Endothelial cell (in vitro differentiated cells): ENCODE data around the gene ALDOA. TPM values are rescaled to one million over a fixed set of nuclear protein-coding genes. Genes with fewer than 3 reads are reported as not detected.

ENCODE experiments used
- DNase-seq: peaks from one replicate; pipeline ENCODE4 v3.0.0; 2021; ENCODE audit warnings: low spot score
- H3K27ac Mint-ChIP-seq: one replicate; pipeline ENCODE4 v1.8.0; 2021; ENCODE audit warnings: mixed read lengths, inconsistent platforms; ENCODE audit not compliant: unreplicated experiment
- H3K27me3 Mint-ChIP-seq: one replicate; pipeline ENCODE4 v1.8.0; 2021; ENCODE audit warnings: mild to moderate bottlenecking, moderate library complexity, mixed read lengths, inconsistent platforms; ENCODE audit not compliant: unreplicated experiment
- H3K36me3 Mint-ChIP-seq: one replicate; pipeline ENCODE4 v1.8.0; 2021; ENCODE audit warnings: mild to moderate bottlenecking, low read depth, mixed read lengths, inconsistent platforms; ENCODE audit not compliant: unreplicated experiment
- H3K4me1 Mint-ChIP-seq: one replicate; pipeline ENCODE4 v1.8.0; 2021; ENCODE audit warnings: mild to moderate bottlenecking, mixed read lengths, inconsistent platforms; ENCODE audit not compliant: unreplicated experiment
- H3K4me3 Mint-ChIP-seq: one replicate; pipeline ENCODE4 v1.8.0; 2021; ENCODE audit warnings: mild to moderate bottlenecking, mixed read lengths, inconsistent platforms; ENCODE audit not compliant: unreplicated experiment
- H3K9me3 Mint-ChIP-seq: one replicate; pipeline ENCODE4 v1.8.0; 2021; ENCODE audit warnings: mixed read lengths, inconsistent platforms; ENCODE audit not compliant: unreplicated experiment
- CTCF ChIP-seq: fragments of 200-600 bp; sonication (generic); IDR thresholded peaks from one replicate; pipeline ENCODE4 v1.5.0; 2021; ENCODE audit warnings: antibody characterized with exemption; ENCODE audit not compliant: unreplicated experiment
- total RNA-seq: library from RNA; stranded (reverse); fragmentation: NEBNext Ultra II Directional; extraction: Animal tissue kit (Norgen Biotek cat#: 25700); gene quantifications from one replicate; pipeline ENCODE4 v1.2.1, GENCODE V29; 2021; ENCODE audit not compliant: unreplicated experiment

The ALDOA gene
- total RNA-seq, 1 donor from 2014 or later: 551 TPM

GRCh38 chr16:30022887-30023286 is 42.7 kb upstream of the ALDOA start, which contains the start of gene C16orf92:
Gene C16orf92, plus strand, starts transcription at chr16:30023198. Its CDS starts 143 bp downstream, at chr16:30023341.
- Mint-ChIP-seq H3K4me1 (peaks cover 3% of the 10 kb centered on the region), H3K36me3 (peaks cover 6% of the 10 kb centered on the region)

GRCh38 chr16:30023586-30023985 is 42.0 kb upstream of the ALDOA start:
- H3K4me3 Mint-ChIP-seq: no peak overlapping the region
- TF ChIP-seq CTCF: no peak
- no peak overlapping the region for H3K27ac Mint-ChIP-seq
- no peaks in the 10 kb centered on the region for H3K9me3 Mint-ChIP-seq
- peaks cover 9% of the 10 kb centered on the region for H3K27me3 Mint-ChIP-seq
- peaks cover 5% of the 10 kb centered on the region for H3K36me3 Mint-ChIP-seq
- DNase-seq: no peak
- peaks cover 3% of the 10 kb centered on the region for H3K4me1 Mint-ChIP-seq

More at GRCh38 chr16:30022887-30023286, 42.7 kb upstream of the ALDOA start, which contains the start of gene C16orf92:
- no peak for DNase-seq
- Mint-ChIP-seq H3K27ac (no peak within 1 kb of the TSS), H3K27me3 (peaks cover 9% of the 10 kb centered on the region), H3K4me3 (no peak within 1 kb of the TSS), H3K9me3 (no peaks in the 10 kb centered on the region)
- no peak for TF ChIP-seq CTCF

GRCh38 chr16:30024451-30024850 is 41.1 kb upstream of the ALDOA start:
- H3K27ac Mint-ChIP-seq: no peak overlapping the region
- peaks cover 11% of the 10 kb centered on the region for H3K27me3 Mint-ChIP-seq
- H3K4me1 Mint-ChIP-seq: peaks cover 3% of the 10 kb centered on the region
- H3K9me3 Mint-ChIP-seq: no peaks in the 10 kb centered on the region
- no peak for DNase-seq
- no peak overlapping the region for H3K4me3 Mint-ChIP-seq
- H3K36me3 Mint-ChIP-seq: peaks cover 3% of the 10 kb centered on the region
- no peak for TF ChIP-seq CTCF

- Mint-ChIP-seq H3K9me3 (no peaks in the 10 kb centered on the region), H3K4me3 (no peak overlapping the region), H3K36me3 (peaks cover 3% of the 10 kb centered on the region), H3K4me1 (peaks cover 6% of the 10 kb centered on the region), H3K27ac (no peak overlapping the region), H3K27me3 (peaks cover 14% of the 10 kb centered on the region)
- no peak for DNase-seq
- TF ChIP-seq CTCF: no peak
Observed at GRCh38 chr16:30025156-30025555, 40.4 kb upstream of the ALDOA start.

GRCh38 chr16:30025574-30025973 is 40.0 kb upstream of the ALDOA start:
- H3K4me1 Mint-ChIP-seq: peaks cover 6% of the 10 kb centered on the region
- no peak for DNase-seq
- TF ChIP-seq CTCF: no peak
- no peaks in the 10 kb centered on the region for H3K9me3 Mint-ChIP-seq
- H3K4me3 Mint-ChIP-seq: no peak overlapping the region
- no peak overlapping the region for H3K27ac Mint-ChIP-seq
- peaks cover 14% of the 10 kb centered on the region for H3K27me3 Mint-ChIP-seq
- peaks cover 3% of the 10 kb centered on the region for H3K36me3 Mint-ChIP-seq
